T-helper 1 cell (primary cell): ENCODE data around the gene FUS.
"Not testable (repeated sequence)": the region's sequence is repeated elsewhere in the genome, so short reads cannot be mapped to it uniquely, and the experiment has no call there.

ENCODE experiments used
- DNase-seq, 5 donors: peaks; one replicate each; pipeline ENCODE4 v3.0.0-alpha.2; 2012 to 2020

The FUS gene

DNA sequence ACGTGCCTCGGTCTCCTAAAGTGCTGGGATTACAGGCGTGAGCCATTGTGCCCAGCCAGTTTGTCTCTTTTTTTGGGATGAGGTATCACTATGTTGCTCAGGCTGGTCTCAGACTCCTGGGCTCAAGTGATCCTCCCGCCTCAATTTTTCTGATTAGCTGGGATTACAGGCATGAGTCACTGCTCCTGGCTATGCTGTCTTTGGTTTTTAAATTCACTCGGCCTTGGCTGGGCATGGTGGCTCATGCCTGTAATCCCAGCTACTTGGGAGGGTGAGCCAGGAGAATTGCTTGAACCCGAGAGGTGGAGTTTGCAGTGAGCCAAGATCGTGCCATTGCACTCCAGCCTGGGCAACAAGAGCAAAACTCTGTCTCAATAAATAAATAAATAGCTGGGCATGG, 35.5 kb upstream of the FUS start:
- not testable (repeated sequence) for DNase-seq

DNA sequence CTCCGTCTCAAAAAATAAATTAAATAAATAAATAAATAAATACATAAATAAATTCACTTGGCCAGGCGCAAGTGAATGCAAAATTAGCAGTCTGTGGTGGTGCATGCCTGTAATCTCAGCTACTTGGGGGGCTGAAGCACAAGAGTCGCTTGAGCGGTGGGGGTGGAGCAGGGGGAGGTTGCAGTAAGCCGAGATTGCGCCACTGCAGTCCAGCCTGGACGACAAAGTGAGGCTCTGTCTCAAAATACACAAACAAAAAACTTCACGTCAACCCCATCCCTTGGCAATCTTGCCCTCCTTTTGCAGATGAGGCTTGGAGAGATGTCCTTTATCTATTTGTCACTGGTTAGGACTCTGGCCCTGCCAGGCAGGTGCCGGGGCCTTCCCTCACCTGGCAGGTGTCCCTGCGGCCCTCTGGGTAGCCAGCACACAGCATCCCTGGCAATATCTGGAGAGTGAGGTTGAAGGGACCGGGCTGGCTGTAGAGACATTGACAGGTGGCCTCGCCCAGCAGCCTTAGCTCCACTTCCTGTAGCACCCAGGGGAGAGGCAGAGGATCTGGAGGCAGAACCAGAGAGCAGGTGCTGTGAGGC, 34.4 kb upstream of the FUS start:
- no peak for DNase-seq

DNA sequence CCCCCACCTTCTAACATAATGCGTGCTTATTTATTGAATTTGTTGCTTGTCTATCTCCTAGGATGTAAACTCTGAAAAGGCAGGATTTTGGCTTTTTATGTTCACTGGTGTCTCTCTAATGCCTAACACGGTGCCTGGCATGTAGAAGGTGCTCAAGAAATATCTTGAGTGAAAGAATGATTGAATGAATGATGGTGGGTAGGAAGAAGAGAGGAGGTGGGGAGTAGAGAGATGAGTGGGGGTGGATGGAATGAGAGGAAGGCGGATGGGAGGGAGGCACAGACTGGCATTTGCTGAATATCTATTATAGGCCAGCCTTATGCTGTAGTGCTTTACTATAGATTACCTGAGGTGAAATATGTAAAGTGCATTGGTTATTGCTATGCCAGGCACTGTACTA, 32.4 kb upstream of the FUS start:
- DNase-seq, result no peak

DNA sequence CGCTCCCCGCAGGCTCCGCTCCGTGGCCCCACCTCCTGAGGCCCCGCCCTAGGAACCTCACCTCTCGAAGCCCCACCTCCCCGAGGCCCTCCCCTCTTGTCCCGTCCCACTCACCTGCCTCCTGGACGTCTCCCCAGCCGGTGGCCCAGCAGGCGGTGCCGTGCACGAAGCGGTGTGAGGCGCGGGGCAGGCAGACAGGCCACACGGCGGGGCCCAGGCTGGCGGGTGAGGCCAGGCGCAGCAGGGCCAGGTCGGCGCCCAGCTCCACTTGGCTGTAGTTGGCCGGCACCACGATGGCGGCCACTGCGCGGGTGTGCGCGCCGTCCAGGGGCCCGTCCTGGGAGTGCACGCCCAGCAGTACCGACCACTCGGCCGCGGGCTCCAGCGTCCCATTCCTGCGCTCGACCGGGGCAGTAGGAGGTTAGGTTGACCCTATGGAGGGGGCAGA, 31.6 kb upstream of the FUS start:
- DNase-seq, result no peak

DNA sequence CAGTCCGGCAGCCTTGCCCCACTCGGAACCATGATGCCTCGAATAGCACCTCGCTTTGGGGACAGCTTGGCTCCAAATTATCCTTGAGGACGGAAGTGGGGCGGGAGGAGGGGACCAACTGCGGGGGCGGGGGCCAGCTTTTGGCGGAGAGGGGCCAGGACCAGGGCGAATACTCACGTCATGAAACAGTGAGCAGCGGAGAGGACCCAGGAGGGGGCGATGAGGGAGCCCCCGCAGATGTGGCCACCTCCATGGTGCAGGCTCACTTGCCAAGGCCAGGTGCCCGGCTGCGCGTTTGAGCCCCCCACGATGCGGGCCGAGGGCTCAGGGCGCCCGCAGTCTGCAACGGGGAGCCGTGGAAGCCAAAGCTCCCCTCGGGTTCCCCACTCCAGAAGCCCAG, 31.0 kb upstream of the FUS start:
- no peak for DNase-seq

DNA sequence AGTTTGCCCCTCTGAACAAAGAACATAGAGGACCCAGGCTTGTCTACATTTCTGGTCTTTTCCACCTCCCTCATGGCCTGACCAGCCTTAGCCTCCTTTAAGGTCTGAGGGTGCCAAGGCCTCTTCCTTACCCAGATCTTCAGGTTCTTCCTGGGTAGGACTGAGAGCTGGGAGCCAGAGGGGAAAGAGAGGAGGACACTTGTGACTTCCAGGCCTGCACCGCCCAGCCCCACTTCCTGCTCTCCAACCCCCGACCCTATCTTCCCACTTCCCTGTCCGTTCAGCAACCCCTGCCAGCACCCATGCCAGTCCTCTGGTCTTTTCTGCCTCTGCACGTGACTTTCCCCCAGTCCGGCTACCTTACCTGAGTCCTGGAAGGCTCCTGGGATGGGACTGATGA, 30.6 kb upstream of the FUS start:
- DNase-seq, result no peak

DNA sequence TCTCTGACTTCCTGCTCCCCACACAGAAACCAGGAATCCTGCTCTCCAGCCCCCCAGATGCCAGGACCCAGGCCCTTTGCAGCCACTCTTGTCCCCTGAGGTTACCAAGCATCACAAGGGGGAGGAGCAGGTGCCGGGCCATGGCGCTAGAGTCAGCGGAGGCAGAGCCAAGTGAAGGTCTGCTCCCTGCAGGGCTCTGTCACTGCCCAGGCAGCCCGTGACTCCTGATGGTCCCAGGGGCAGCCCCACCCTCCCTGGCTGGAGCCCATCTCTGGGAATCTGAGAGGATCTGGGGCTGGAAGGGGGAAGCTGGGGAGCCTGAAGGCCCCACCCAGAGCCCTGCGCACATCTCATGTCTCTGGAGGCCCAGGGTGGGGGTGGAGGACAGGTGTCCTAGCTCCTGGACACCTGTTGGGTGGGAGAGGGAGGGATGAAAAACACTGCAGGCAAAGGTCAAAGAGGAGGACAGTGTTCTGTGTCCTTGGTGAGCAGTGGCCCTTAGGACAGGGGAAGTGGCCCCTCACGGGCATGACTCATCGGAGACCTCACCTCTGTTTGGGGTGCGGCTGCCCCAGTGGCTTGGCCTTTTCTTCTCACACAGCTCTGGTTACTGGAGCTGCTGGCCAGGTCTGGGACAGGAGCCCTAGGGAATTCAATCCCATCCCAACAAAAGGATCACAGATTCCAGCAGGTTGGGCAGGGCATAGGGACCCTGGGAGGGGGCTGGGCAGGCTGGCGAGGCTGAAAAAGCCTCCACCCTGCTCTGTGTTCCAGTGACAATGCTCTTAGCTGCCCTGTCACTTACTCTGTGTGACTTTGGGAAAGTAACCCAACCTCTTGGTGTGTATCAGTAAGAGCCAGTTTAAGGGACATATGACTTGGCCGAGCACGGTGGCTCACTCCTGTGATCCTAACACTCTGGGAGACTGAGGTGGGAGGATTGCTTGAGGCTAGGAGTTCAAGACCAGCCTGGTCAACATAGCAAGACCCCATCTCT, 29.7 kb upstream of the FUS start, which contains the start of gene PRSS36:
Gene PRSS36, minus strand, starts transcription at position 173 of the 997 bp plus-strand sequence. Its CDS starts 31 bp downstream, at position 142.
- no peak for DNase-seq

DNA sequence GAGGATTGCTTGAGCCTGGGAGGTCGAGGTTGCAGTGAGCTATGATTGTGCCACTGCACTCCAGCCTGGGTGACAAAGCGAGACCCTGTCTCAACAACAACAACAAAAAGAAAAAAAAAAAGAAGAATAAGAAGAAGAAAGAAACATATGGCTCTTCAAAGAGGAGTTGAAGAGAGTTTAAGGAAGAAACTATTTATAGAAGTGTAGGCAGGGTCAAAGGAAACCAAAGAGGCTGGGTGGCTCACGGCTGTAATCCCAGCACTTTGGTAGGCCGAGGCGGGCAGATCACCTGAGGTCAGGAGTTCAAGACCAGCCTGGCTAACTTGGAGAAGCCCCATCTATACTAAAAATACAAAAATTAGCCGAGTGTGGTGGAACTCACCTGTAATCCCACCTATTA, 29.0 kb upstream of the FUS start:
- DNase-seq, result not testable (repeated sequence)

DNA sequence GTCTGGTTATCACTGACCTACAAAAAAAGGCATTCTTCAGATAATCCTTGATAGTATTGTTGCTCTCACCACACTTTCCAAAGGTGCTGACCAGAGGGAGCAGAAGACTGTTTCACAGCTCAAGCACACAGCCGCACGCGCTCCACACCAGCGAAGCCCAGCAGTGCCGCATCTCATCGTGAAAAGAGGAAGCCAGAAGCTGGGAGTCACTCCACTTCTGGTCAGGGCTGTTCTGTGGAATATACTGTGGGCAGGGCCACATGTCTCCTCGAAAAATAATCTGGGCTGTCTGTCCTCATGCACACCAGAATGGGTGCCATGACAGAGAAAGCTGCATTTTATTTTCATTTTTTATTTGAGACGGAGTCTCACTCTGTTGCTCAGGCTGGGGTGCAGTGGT, 22.8 kb upstream of the FUS start:
- no peak for DNase-seq

DNA sequence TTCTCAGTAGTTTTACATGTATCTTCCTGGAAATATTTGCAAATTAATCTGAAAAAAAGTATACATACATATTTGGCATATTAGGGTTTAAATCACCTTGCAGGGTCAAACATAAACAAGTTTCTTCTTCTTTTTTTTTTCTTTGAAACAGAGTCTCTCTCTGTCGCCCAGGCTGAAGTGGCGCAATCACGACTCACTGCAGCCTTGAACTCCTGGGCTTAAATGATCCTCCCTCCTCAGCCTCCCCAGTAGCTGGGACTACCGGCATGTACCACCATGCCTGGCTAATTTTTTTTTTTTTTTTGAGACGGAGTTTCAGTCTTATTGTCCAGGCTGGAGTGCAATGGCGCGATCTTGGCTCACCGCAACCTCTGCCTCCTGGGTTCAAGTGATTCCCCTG, 12.6 kb upstream of the FUS start:
- DNase-seq, result no peak

DNA sequence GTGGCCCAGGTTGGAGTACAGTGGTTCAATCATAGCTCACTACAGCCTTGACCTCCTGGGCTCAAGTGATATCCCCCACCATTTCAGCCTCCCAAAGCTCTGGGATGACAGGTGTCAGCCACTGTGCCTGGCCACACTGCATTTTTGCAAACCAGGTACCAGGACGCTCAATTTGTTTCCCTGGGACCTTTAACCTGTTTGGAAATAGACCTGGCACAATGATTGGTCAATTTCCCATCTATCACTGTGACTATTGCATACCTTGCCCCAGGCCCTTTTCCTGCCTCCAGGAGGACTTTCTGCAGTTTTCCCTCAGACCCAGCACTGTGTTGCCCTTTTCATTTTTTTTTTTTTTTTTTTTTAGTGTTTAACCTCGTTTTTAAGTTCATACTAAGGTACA, 11.1 kb upstream of the FUS start:
- no peak for DNase-seq

DNA sequence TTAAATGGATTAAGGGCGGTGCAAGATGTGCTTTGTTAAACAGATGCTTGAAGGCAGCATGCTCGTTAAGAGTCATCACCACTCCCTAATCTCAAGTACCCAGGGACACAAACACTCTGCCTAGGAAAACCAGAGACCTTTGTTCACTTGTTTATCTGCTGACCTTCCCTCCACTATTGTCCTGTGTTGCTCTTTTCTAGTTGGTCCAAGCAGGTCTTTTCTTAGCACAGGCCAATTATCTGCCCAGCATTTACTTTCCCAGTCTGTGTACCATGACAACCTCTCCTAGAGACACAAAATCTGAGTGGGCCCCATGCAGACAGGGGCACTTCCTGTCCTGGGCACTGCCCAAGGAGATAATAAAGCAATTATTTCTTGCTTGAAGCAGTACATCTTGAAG, 9.9 kb upstream of the FUS start:
- not testable (repeated sequence) for DNase-seq

DNA sequence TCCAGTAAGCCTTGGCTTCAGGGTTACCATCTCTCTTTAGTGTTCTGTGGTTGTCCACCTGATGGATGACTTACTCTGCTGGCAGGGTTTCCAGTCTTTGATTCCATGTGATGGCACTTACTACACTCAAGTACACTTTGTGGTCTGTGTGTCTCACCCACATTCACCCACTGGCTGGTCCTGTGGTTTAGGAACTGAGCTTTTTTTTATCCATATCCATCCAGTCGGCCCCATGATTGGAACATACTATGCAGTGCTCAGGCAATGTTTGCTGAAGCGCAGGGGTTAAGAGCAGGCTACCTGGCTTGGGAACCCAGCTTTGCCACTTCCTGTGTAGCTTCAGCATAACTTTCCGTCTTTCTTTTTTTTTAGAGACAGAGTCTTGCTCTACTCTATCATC, 2.8 kb upstream of the FUS start:
- DNase-seq, result peak in 4 of 5 donors; percentile 30 to 68 (median 42)

DNA sequence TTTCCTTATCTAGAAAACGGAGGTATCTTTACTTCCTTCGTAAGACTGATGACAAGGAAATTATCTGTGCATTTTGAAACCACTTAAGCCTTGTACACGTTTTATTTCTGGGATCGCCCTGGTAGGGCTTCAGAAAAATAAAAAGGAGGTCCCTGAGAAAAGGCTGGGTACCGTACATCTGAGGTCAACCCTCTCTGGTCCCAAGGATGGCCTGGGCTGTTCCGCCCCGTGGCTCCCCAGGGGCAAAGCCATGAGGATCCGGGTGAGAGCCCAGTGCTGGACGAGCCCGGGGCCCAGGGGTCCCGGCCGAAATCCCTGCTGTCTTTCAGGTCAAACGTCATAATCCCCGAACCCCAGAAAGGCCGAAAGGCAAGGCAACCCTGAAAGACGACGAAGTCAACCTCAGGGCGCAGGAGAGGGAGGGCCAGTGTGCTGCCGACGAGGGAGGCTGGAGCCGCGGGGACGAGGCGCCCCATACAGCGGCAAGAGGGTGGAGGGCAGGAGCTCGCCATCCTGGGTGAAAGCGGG, 656 bp upstream of the FUS start:
- no peak for DNase-seq

DNA sequence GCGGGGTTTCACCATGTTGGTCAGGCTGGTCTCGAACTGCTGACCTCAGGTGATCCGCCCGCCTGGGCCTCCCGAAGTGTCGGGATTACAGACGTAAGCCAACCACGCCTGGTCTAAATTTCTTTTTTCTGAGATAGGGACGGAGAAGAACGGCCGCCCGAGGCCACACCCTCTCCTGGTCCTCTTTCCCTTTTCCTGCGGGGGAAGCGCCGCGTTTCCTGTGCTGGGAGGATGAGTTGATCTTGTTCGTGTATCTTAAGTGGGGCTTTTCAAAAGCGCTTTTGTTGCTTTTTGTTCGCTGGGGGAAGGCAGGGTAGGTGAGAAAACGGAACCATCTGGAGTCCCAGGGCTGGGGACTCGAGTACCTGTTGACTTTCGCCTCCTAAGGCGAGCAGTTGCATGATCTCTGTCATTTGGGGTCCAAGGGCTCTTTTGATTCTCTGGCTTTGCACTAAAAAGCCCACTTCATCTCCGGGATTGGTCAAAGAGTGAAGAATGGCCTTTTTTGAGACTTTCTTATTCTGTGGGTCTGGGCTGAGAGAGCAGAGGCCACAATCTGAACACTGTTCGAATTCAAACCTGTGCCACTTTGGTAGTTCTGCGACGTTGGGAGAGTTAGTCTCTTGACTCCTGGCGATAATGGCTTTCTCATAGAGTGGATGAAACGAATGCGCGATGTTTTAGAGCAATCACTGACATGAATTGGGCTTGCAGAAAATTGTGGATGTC, 1.3 kb downstream of the FUS start:
- DNase-seq, result peak in 1 of 5 donors; percentile 44

DNA sequence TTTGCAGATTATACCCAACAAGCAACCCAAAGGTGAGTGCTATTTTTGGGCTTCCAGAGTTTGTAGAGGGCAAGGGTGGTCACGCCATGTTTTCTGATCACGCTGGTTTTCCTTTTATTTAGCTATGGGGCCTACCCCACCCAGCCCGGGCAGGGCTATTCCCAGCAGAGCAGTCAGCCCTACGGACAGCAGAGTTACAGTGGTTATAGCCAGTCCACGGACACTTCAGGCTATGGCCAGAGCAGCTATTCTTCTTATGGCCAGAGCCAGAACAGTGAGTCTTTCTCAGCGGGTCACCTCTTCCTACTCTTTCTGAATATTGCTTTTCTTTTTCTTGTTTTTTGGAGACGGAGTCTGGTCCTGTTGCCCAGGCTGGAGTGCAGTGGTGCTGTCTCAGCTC, 2.5 kb downstream of the FUS start:
- no peak for DNase-seq

DNA sequence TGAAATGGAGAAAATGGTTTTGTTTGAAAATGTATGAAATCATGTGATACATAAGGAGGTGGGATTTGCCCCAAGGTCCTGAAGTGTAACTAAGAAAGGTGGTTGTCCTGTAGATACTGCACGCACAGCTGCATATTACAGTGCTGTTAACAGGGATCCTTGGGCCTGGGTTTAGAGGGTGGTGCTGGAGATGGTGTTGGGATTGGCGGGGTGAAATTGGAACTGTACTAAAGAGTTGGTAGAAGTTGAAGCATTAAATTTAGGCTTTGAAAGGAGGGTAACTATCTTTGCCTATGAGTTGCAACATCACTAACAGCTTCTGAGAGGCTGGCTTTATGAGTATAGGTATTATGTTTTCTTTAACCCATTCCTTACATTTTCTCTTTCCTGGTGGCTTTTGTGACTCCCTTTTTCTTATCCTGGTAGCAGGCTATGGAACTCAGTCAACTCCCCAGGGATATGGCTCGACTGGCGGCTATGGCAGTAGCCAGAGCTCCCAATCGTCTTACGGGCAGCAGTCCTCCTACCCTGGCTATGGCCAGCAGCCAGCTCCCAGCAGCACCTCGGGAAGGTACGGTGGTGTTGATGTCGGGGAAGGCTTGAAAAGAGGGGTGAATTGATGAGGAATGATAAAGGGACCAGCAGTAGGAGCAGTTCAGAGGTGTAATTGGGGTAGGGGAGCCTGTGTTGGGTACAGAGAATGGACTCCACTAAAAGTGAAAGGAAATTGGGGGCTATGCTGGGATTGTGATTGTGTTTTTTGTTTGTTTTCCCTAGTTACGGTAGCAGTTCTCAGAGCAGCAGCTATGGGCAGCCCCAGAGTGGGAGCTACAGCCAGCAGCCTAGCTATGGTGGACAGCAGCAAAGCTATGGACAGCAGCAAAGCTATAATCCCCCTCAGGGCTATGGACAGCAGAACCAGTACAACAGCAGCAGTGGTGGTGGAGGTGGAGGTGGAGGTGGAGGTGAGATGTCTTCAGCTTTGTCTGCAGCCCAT, 3.8 kb downstream of the FUS start:
- no peak for DNase-seq

DNA sequence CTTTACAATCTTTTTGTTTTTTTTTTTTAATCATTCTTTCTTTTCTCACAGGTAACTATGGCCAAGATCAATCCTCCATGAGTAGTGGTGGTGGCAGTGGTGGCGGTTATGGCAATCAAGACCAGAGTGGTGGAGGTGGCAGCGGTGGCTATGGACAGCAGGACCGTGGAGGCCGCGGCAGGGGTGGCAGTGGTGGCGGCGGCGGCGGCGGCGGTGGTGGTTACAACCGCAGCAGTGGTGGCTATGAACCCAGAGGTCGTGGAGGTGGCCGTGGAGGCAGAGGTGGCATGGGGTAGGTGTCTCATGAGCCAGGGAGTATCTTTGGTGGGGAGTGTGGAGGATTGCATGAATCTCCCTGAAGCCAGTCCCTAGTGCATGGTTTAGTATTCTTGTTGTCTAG, 4.9 kb downstream of the FUS start:
- no peak for DNase-seq

DNA sequence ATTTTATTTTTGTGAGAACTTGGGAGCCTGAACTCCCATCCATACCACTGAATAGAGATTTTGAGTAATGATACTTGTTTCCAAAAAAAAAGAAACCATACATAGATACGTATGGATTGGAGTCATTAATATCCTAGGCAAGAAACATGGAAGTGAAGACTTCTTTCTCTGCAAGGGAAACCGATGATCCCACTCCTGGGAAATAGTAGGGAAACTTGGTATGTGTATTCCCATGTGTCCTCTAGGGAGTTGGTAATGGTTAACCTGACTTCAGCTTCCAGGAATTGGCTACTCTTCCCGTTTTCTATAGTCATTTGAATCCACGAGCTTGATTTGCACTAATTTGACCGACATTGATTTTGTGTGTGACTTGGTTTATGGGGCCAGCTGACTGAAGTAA, 5.4 kb downstream of the FUS start:
- DNase-seq, result no peak

DNA sequence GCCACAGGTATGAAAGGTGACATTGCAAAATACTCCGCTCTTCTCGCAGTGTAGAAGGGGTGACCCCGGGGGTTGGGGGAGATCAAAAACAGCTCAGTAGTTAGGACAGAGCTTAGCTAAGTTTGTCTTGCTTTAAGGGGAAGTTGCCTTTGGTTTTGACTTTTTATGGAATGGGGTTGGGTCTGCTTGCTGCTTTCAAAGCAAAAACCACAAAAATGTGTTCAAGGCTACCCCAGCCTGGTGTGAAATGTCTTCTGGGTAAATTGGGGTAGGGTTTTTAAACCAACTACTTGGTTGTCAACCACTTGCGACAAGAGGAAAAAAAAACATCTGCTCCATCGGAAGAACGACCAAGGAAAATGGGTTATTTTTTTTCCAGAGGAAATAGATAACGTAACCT, 6.2 kb downstream of the FUS start:
- no peak for DNase-seq

DNA sequence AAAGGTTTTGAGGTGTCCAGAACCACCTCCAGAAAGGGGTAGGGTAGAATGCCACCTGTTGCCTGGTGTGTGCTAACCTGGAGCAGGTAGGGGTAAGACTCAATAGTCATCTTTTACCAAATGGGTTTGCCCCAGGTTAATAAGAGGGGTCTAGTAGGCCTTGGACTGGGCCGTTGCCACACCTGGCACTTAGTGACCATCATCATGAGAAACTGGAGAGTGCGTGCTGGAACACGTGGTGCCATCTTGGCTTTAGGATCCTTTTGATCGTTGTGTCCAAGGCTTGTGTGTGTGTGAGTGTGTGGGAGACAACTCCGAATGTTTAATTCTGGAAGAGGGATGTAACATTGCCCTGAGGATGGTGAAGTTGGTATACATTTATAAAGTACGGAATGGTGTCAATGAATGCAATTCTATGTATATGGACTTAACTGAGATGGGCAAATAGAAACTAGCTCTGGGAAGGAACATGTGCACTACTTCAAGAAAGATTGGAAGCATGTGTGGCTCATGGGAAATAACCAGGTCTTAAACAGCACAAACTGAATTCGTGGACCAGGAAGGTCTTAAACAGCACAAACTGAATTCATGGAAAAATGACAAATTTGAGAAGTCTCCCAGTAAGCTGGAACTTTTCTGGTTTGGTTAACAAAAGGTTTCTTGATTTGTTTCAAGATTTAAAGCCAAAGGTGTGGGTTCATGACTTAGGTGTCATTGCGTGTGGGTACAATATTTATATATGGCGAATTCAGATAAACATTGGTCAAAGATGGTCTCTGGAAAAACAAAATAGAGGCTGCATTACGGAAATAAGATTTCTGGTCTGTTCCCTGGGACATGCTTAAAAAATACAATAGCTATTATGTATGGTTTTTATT, 7.2 kb downstream of the FUS start:
- no peak for DNase-seq
